IMR-90 (cell line): ENCODE measurements around the gene DTNA. TPM values are rescaled to one million over a fixed set of nuclear protein-coding genes. Genes with fewer than 3 reads are reported as not detected.

Source experiments
- ATAC-seq: fragments of 200-7000 bp; cut with Tn5 transposase; 2 replicates; pipeline ENCODE4 v1.9.1; 2020; ENCODE audit warnings: low read depth, mild to moderate bottlenecking, moderate library complexity
- BruUV-seq: library from RNA; stranded (reverse); fragments of 400-500 nt; replicated peaks from 2 replicates; lab custom pipeline; 2021; lab: Mats Ljungman, UMichigan
- CTCF ChIA-PET: fragments of 300-600 bp; formaldehyde crosslinking; extraction: SDS; loops from one replicate; lab custom pipeline; 2021; ENCODE audit warnings: antibody characterized with exemption; lab: Yijun Ruan, JAX
- POLR2A ChIA-PET: fragments of 300-600 bp; sonication (Branson Sonifier 250); formaldehyde crosslinking; loops from one replicate; lab custom pipeline; 2022; ENCODE audit warnings: antibody characterized with exemption; ENCODE audit not compliant: unreplicated experiment; lab: Charles Lee
- DNase-seq: peaks from one replicate; pipeline ENCODE4 v3.0.0; 2013
- H2AFZ ChIP-seq: replicated peaks from 2 replicates; pipeline ENCODE3; 2013; ENCODE audit warnings: low read length, mild to moderate bottlenecking; ENCODE audit not compliant: poor library complexity
- H2AK5ac ChIP-seq: 2 replicates; pipeline ENCODE4 v1.6.1; 2013; ENCODE audit warnings: low read depth, low read length, inconsistent platforms
- H2AK9ac ChIP-seq: replicated peaks from 2 replicates; pipeline ENCODE3; 2013; ENCODE audit warnings: mild to moderate bottlenecking, low read depth, low read length, moderate library complexity; ENCODE audit not compliant: poor library complexity
- H2BK120ac ChIP-seq: 2 replicates; pipeline ENCODE4 v1.6.1; 2013; ENCODE audit warnings: low read depth, low read length, inconsistent platforms
- H2BK15ac ChIP-seq: 3 replicates; pipeline ENCODE4 v1.6.1; 2013; ENCODE audit warnings: low read depth, low read length, inconsistent platforms
- H2BK20ac ChIP-seq: 2 replicates; pipeline ENCODE4 v1.6.1; 2013; ENCODE audit warnings: low read depth, mild to moderate bottlenecking, inconsistent platforms, low read length, moderate library complexity
- H2BK5ac ChIP-seq: 2 replicates; pipeline ENCODE4 v1.6.1; 2013; ENCODE audit warnings: mild to moderate bottlenecking, low read depth, low read length, inconsistent platforms; ENCODE audit not compliant: poor library complexity, severe bottlenecking
- H3K14ac ChIP-seq: replicated peaks from 2 replicates; pipeline ENCODE4 v1.6.1; 2013; ENCODE audit warnings: low read depth, low read length, inconsistent platforms
- H3K18ac ChIP-seq: 2 replicates; pipeline ENCODE4 v1.6.1; 2013; ENCODE audit warnings: low read depth, low read length, control low read depth
- H3K23ac ChIP-seq: 2 replicates; pipeline ENCODE4 v1.6.1; 2013; ENCODE audit warnings: low read depth, low read length, inconsistent platforms
- H3K27ac ChIP-seq: 2 replicates; pipeline ENCODE4 v1.5.1; 2013; ENCODE audit warnings: mild to moderate bottlenecking, control low read depth, low read length; ENCODE audit not compliant: insufficient read depth
- H3K27me3 ChIP-seq: 2 replicates; pipeline ENCODE4 v1.6.1; 2013; ENCODE audit warnings: low read length; ENCODE audit not compliant: control insufficient read depth, insufficient read depth
- H3K36me3 ChIP-seq: 2 replicates; pipeline ENCODE4 v1.6.1; 2013; ENCODE audit warnings: low read length, mixed read lengths; ENCODE audit not compliant: control insufficient read depth, insufficient read depth
- H3K4ac ChIP-seq: 2 replicates; pipeline ENCODE4 v1.6.1; 2013; ENCODE audit warnings: low read depth, low read length, inconsistent platforms
- H3K4me1 ChIP-seq: 2 replicates; pipeline ENCODE4 v1.6.1; 2013; ENCODE audit warnings: low read length, mixed read lengths; ENCODE audit not compliant: control insufficient read depth, insufficient read depth
- H3K4me2 ChIP-seq: 2 replicates; pipeline ENCODE4 v1.6.1; 2013; ENCODE audit warnings: low read depth, mild to moderate bottlenecking, control low read depth, low read length, moderate library complexity
- H3K4me3 ChIP-seq: 2 replicates; pipeline ENCODE4 v1.5.1; 2013; ENCODE audit warnings: low read depth, mild to moderate bottlenecking, control low read depth, low read length, moderate library complexity; ENCODE audit not compliant: insufficient read depth
- H3K56ac ChIP-seq: 2 replicates; pipeline ENCODE4 v1.6.1; 2013; ENCODE audit warnings: low read length, inconsistent platforms; ENCODE audit not compliant: insufficient read depth; ENCODE audit errors: extremely low read depth
- H3K79me1 ChIP-seq, 2 experiments: 2 replicates each; pipeline ENCODE4 v1.6.1; 2013; ENCODE audit warnings: low read length in 2 of 2, inconsistent platforms in 1 of 2, low read depth in 1 of 2
- H3K9ac ChIP-seq: 2 replicates; pipeline ENCODE4 v1.6.1; 2013; ENCODE audit warnings: low read depth, low read length, control low read depth
- H3K9me1 ChIP-seq: 2 replicates; pipeline ENCODE4 v1.6.1; 2013; ENCODE audit warnings: low read length, inconsistent platforms; ENCODE audit not compliant: insufficient read depth
- H3K9me3 ChIP-seq: 2 replicates; pipeline ENCODE4 v1.6.1; 2013; ENCODE audit warnings: low read length; ENCODE audit not compliant: control insufficient read depth, insufficient read depth
- H4K20me1 ChIP-seq: 2 replicates; pipeline ENCODE4 v1.6.1; 2013; ENCODE audit warnings: low read length, inconsistent platforms; ENCODE audit not compliant: insufficient read depth
- H4K5ac ChIP-seq: 2 replicates; pipeline ENCODE4 v1.6.1; 2013; ENCODE audit warnings: mild to moderate bottlenecking, low read depth, low read length, control low read depth
- H4K8ac ChIP-seq, 2 experiments: 2 replicates each; pipeline ENCODE4 v1.6.1; 2013; ENCODE audit warnings: low read depth in 2 of 2, low read length in 2 of 2, control low read depth in 1 of 2, inconsistent platforms in 1 of 2
- H4K91ac ChIP-seq: 2 replicates; pipeline ENCODE4 v1.6.1; 2013; ENCODE audit warnings: low read depth, low read length, inconsistent platforms; ENCODE audit not compliant: insufficient read depth
- CEBPB ChIP-seq: IDR thresholded peaks from 2 replicates; pipeline ENCODE4 v1.6.1; 2012; ENCODE audit warnings: low read depth, low read length, improper control_type of control experiment
- MXI1 ChIP-seq: IDR thresholded peaks from 2 replicates; pipeline ENCODE4 v1.6.1; 2012; ENCODE audit warnings: low read depth, mild to moderate bottlenecking, low read length, moderate library complexity, borderline replicate concordance
- NFE2L2 ChIP-seq: fragments of 150-350 bp; IDR thresholded peaks from 2 replicates; pipeline ENCODE4 v1.6.1; 2016; ENCODE audit warnings: low read depth, mild to moderate bottlenecking, low read length
- POLR2A ChIP-seq: IDR thresholded peaks from 2 replicates; pipeline ENCODE4 v1.6.1; 2012; ENCODE audit warnings: mild to moderate bottlenecking, low read depth, low read length
- RAD21 ChIP-seq: IDR thresholded peaks from 2 replicates; pipeline ENCODE4 v1.6.1; 2012; ENCODE audit warnings: low read length, improper control_type of control experiment
- RCOR1 ChIP-seq: IDR thresholded peaks from 2 replicates; pipeline ENCODE4 v1.6.1; 2012; ENCODE audit warnings: mild to moderate bottlenecking, low read length, improper control_type of control experiment; ENCODE audit not compliant: insufficient replicate concordance
- RFX5 ChIP-seq: IDR thresholded peaks from 2 replicates; pipeline ENCODE4 v1.8.0; 2012; ENCODE audit warnings: low read depth, mild to moderate bottlenecking, low read length, moderate library complexity
- WGBS, 2 experiments: methylation state at CpG; one replicate each; pipeline versions ENCODE4 v1.1.5 to v1.1.7; 2013; ENCODE audit warnings: missing lambda C conversion rate in 2 of 2; ENCODE audit not compliant: insufficient read length in 1 of 2; ENCODE audit errors: extremely low coverage in 2 of 2; 5-methylcytosine and 5-hydroxymethylcytosine counted together
- dilution Hi-C: fragments of 300-500 bp; cut with HindIII; formaldehyde crosslinking; loops from one replicate; pipeline ENCODE4 v1.14.3; 2018; ENCODE audit warnings: low sequenced_read_pairs; ENCODE audit not compliant: unreplicated experiment
- in situ Hi-C: fragments of 300-500 bp; cut with MboI; formaldehyde crosslinking; loops from 3 replicates; pipeline ENCODE4 v1.14.3; 2019; ENCODE audit warnings: low sequenced_read_pairs, inconsistent platforms, mixed read lengths
- intact Hi-C: fragments of 100-400 bp; cut with micrococcal nuclease; formaldehyde crosslinking; loops from 2 replicates; pipeline ENCODE4 v1.10.0; 2022
- polyA plus RNA-seq, 3 experiments: library from polyadenylated mRNA; depleted of rRNA; stranded (reverse); fragments of >200 nt; gene quantifications; 2 replicates each; pipeline ENCODE4 v1.2.3, GENCODE V29; 2012; ENCODE audit warnings: low replicate concordance in 1 of 3
- total RNA-seq: library from RNA; depleted of rRNA; stranded (reverse); fragments of >200 nt; gene quantifications from 2 replicates; pipeline ENCODE4 v1.2.3, GENCODE V29; 2012
- TF ChIP-seq, protein P1 (sequence below): fragments of 150-350 bp; IDR thresholded peaks from 2 replicates; pipeline ENCODE4 v1.6.1; 2016; ENCODE audit warnings: low read depth, mild to moderate bottlenecking, low read length, moderate library complexity, borderline replicate concordance
- TF ChIP-seq, protein P2 (sequence below): fragments of 150-350 bp; IDR thresholded peaks from 2 replicates; pipeline ENCODE4 v1.6.1; 2017; ENCODE audit warnings: mild to moderate bottlenecking, antibody characterized with exemption, low read length, low read depth

The DTNA gene
- total and polyA plus RNA-seq, 2 of the 4 experiments (the other 2 are of a cell fraction), result 9.5 to 10.8 TPM

GRCh38 chr18:34873986-34874580 is 164.0 kb downstream of the DTNA start:
- WGBS, 2 experiments, result no CpG with 5 or more reads among the region's 2 CpGs
- no peak overlapping the region for H2BK120ac ChIP-seq
- H3K27ac ChIP-seq, result no peak overlapping the region
- no peak overlapping the region for H2BK5ac ChIP-seq
- no peaks in the 10 kb centered on the region for H3K27me3 ChIP-seq
- ChIA-PET CTCF (no interaction called here), POLR2A (no interaction called here)
- ATAC-seq (no peak), DNase-seq (no peak)
- in situ Hi-C loops (no loop called here), dilution Hi-C loops (no loop called here), intact Hi-C loops (no loop called here)
- H3K9ac ChIP-seq, result no peak overlapping the region
- peaks cover 3% of the 10 kb centered on the region; the same call in 1 of the 2 replicates for H3K9me1 ChIP-seq
- no peak overlapping the region for H3K4me3 ChIP-seq
- no peak overlapping the region for H2BK15ac ChIP-seq
- no peak overlapping the region for H4K8ac ChIP-seq
- no peak overlapping the region for H4K91ac ChIP-seq
- no peak overlapping the region for H4K5ac ChIP-seq
- H2AK9ac ChIP-seq, result no peak overlapping the region
- no peak overlapping the region for H2AK5ac ChIP-seq
- H3K9me3 ChIP-seq, result no peaks in the 10 kb centered on the region
- no TSS peak for BruUV-seq
- H3K23ac ChIP-seq, result no peak overlapping the region
- no peak overlapping the region for H3K4me2 ChIP-seq
- TF ChIP-seq, protein P1, sequence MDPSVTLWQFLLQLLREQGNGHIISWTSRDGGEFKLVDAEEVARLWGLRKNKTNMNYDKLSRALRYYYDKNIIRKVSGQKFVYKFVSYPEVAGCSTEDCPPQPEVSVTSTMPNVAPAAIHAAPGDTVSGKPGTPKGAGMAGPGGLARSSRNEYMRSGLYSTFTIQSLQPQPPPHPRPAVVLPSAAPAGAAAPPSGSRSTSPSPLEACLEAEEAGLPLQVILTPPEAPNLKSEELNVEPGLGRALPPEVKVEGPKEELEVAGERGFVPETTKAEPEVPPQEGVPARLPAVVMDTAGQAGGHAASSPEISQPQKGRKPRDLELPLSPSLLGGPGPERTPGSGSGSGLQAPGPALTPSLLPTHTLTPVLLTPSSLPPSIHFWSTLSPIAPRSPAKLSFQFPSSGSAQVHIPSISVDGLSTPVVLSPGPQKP, result no peak
- no peak for TF ChIP-seq NFE2L2
- TF ChIP-seq, protein P2, sequence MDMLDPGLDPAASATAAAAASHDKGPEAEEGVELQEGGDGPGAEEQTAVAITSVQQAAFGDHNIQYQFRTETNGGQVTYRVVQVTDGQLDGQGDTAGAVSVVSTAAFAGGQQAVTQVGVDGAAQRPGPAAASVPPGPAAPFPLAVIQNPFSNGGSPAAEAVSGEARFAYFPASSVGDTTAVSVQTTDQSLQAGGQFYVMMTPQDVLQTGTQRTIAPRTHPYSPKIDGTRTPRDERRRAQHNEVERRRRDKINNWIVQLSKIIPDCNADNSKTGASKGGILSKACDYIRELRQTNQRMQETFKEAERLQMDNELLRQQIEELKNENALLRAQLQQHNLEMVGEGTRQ, result no peak
- TF ChIP-seq RCOR1, result no peak
- TF ChIP-seq RFX5, result no peak
- TF ChIP-seq RAD21, result no peak
- TF ChIP-seq CEBPB, result no peak
- no peak for TF ChIP-seq MXI1
- TF ChIP-seq POLR2A, result no peak
- no peaks in the 10 kb centered on the region for H3K79me1 ChIP-seq
- H3K36me3 ChIP-seq, result no peaks in the 10 kb centered on the region
- no peak overlapping the region for H3K4ac ChIP-seq
- H4K20me1 ChIP-seq, result no peaks in the 10 kb centered on the region
- no peak overlapping the region for H3K14ac ChIP-seq
- H3K18ac ChIP-seq, result no peak overlapping the region
- H2BK20ac ChIP-seq, result no peak overlapping the region
- H3K4me1 ChIP-seq, result peaks cover 2% of the 10 kb centered on the region; the same call in 1 of the 2 replicates
- H2AFZ ChIP-seq, result no peak overlapping the region
- no peak overlapping the region for H3K56ac ChIP-seq
